Stromal cell of bone marrow (primary cell): Measurements from ENCODE around the gene PALMD.

ENCODE experiments used
- DNase-seq: peaks from one replicate; pipeline ENCODE4 v3.0.0-alpha.2; 2012; ENCODE audit warnings: low read depth

The PALMD gene

DNA sequence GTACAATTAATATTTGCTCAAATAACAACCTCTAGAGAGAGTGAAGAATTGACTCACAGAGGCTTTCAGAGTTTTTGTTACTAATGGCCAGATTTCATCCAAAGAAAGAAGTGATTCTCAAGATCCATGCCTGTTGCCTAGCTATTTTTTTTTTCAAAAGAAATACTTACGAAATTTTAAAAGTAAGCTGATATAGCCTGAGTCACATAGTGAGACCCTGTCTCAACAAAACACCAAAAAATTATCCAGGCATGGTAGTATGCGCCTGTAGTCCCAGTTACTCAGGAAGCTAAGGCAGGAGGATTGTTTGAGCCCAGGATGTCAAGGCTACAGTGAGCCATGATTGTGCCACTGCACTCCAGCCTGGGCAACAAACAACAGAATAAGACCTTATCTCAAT lies 14.6 kb downstream of the PALMD start:
- no peak for DNase-seq

DNA sequence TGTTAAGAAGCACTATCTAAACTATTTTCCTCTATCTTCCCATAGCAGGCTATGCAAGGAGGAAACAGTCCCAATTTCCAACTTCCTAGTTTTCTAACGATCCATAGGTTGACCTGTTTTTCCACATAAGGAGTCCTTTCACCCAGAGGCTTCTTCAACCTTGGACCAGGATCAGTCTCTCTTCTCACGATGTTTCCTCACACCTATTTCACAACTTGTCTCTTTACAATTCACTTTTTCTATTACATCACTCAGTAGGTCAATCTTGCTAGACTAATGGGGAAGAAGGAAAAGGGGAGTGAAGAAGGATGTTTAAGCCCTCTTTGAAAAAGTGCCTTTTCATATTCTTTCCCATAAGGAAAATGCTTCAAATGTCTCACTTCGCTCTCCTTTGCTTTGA lies 15.9 kb downstream of the PALMD start:
- DNase-seq = no peak

DNA sequence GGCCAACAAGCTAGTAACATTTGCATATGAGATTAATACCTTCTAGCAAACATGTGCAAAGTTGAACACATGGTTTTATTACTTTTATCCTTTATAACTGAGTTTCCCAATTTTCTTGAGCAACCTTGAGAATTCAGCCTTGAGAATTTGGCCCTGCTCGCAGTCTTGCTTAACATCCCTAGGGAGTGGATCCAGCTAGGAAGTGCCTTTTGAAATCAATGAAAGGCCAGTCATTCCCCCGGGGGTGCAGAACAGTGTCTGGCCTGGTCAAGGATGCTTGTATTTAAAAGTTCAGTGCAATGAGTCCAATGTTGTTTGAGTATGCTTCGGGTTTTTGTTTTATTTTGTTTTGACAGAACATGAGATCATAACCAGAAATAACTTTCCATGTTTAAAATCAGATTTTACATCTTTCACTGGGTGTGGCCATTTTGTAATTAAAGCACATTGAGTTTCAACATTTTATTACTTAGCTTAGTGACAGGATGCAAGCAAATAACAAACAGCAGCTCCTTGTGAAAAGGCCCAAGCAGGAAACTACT lies 16.7 kb downstream of the PALMD start:
- DNase-seq = peak; percentile 93

DNA sequence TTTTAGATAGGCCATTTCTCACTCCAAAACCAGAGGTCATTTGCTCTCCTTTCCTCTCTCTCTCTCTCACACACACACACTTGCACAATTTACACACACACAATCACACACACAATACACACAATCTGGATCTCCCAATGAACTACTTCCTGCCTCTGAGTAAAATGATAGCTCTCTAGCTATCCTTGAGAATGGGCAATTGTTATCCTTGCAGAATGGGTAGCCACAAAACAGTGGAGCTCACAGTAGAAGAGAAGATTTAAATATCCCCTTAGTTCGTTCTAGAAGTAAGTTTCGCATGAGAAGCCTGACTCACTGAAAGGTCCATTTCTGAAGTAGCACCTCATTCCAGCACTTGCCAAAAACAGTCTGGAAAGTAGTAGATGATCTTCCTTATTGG lies 17.6 kb downstream of the PALMD start:
- no peak for DNase-seq

DNA sequence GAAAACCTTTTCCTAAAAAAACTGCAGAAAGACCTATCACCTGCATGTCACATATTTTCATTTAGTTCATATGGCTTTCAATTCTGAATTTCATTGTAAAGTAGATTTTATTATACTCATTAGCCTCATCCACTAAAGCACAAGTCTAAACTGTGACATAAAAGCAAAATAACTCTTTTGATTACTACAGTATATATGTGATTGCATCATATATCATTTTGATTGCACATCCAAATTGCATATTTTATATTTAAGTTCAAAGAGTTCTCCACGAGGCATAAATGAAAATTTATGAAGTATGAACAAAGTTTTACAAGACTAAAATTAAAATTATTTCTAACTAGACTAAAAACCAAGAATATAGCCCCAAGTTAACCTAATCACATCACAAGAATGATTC lies 19.3 kb downstream of the PALMD start:
- no peak for DNase-seq

DNA sequence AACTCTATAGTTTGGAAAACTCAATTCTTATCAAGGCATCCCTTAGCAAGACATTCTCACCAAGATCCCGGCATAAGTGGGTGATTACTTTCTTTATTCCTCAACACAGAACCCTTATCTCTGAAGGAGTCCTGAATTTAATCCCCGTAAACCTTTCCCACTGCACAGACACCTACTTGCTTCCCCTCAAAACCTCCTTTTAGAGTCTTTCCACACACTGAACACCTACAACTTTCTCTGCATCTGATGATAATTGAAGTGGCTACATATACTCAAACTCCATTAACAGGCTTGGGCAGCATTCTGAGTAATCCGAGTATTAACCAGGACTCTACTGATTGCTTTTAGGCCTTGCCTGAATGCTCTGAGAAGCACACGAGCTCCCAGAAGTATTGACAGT lies 23.5 kb downstream of the PALMD start:
- DNase-seq = no peak

DNA sequence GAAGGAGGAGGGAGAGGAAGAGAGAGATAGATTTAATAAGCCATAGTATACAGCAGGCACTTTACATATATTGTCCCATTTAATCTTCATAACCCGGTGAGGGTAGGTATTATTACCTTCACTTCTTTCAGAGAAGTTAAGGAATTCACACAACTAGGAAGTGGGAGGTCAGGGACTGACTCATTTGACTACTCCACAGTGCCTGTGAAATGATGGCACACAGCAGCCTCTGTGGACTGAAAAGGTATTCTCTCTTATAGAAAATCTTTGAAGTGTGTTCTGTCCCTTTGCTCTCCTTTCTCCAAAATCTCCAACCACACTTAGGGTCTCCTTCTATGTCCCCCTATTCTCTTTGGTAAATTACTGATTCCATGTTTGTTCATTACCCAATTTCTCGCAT lies 23.9 kb downstream of the PALMD start:
- DNase-seq = no peak

DNA sequence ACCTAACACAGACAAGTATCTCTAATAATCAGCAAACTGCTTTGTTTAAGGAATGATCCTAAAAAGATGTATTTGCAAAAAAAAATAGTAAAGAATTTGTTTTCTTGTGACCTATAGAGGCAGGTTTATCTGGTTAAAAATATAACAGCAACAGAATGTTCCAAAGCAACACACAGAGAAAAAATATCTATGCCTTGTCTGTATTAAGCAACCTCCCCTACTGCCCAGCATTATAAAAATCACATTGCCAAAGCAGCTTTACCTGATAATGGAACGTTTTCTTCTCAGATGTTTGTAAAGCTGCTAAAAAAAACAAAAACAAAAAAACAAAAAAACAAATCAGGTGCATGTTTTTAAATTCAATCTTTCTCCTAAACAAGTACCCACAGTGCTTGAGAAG lies 24.7 kb downstream of the PALMD start:
- no peak for DNase-seq

DNA sequence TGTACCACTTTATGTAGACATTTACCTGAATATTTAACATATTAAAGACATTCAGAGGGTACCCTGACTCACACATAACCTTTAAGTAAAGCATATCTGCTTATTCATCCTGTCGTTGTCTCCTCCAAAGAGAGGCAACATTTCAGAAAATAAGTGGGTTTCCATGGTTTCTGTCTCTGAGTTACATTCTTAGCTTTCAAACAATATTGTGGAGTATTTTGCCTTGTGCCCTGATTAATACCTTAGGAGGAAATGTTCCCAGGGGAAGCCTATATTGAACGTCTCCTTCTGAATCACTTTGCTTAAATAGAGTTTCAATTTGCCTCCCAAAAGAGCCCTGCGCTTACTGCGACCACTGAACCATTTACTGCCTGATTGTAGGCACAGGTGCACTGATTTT lies 26.1 kb downstream of the PALMD start:
- no peak for DNase-seq

DNA sequence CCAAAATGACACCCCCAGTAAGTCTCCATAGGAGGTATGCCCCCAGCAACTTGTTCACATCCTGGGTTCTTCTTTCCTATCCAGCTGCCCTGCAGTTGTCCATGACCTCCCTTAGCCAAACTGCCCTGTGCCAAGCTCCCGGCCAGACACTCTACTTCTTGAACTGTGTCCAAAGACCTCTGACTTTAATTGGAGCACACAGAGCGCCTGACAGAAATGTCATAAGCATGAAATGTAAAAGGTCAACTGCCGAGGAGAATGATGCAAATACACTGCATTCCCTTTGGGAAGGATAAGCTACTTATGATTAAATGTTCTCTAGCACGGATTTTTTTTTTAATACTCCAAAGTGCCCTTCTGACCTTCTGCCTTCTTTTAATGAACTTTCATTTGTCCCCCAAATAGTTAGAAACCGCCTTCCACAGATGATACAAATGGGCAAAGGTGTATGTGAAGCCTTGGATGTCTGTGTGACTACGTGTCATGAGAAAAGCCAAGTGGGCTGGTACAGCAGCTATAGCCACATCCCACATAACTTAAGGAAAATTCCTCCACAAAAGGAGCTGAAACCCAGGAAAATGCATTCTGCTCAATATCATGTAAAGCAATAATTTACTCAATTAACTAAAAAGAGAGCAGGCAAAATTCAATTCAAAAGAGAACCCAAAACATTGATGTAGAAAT lies 26.8 kb downstream of the PALMD start:
- DNase-seq = no peak

DNA sequence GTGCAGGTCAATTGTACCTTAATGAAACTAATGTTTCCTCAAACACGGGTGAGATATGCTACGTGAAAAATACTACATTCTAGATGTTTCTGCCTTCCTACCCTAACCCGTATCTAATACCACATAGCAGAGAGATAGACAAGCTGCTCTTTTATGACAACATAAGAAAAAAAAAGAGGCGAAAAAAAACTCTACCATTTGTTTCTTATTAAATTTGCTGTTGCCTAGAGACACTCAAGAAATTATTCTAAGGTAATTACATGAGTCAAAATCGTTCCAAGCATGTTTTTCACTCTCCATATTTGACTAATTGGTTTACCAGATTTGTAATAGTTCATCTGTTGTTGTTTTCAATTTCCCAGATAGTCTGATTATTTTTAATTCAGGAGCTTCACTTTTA lies 27.4 kb downstream of the PALMD start:
- DNase-seq = no peak

DNA sequence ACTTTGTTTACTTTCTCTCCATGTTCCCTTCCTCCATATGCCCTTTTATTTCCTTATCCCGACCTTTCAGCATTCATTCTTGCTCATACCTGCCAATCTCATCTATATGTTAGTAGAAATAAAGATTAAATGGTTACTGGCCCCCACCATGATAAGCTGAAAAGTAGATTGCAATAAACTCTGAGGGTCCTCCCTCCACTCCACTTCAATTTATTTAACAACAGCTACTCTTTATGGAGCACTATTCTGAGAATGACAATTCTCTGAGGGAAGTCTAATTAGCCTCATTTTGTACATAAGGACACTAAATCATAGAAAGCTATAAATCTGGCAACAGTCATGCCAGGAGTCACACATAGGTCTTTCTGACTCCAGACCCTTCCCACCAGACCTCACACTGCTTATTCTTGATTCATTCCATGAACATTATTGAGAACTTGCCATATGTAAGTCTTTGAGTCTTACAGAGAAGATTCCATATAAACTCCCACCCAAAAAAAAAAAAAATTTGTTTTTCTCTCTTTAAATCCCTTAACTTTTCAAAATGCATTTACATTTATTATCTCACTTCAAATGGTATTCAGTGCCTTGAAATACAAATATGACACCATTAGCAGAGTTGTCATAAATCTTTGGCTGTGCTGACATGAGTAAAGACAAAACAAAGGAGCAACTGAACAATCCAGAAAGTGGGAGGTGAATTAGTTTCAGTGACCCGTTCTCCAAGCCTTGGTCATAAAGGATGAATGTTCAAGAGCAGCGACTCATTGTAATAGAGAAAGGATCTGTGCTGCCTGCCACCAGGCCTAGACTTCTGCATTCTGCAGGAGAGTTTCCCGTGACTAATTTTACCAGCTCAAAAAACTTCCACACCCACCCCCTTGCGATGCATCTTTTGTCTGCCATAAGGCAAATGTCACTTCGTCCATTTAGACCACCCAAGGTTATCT lies 28.5 kb downstream of the PALMD start:
- DNase-seq = no peak

DNA sequence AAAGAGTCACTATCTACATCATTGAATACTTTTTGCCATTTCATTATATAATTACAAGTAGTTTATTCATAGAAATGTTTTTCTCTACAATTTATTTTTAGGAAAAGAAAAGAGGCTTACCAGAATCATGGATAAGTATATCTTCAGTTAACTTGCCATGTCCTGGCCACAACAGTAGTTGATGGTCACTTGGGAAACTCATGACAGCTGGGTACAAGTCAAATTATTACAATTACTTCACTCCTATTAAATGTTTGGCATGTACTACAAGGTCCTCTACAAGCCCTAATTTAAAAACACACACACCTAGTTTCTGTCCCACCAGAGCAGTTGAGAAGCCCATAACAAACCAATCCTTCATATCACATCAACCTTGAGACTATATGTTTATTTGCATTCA lies 29.4 kb downstream of the PALMD start:
- no peak for DNase-seq

DNA sequence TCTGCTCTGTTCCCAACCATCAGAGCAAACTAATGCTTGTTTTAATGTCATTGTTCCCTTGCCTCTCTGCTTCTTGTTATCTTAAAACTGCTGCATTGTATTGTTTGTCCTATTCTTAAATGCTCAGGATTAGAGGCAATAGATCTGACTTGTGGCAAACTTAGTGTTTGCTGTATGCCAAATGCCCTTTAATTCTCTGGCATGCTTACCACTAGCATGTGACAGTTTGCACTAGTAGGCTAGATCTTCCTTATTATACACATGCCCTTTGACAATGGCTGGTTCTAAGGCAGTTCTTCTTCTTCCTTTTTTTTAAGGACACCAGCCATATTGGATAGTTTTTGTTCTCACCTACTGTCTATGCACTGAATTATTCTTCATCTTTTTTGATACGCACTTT lies 30.1 kb downstream of the PALMD start:
- DNase-seq = no peak

DNA sequence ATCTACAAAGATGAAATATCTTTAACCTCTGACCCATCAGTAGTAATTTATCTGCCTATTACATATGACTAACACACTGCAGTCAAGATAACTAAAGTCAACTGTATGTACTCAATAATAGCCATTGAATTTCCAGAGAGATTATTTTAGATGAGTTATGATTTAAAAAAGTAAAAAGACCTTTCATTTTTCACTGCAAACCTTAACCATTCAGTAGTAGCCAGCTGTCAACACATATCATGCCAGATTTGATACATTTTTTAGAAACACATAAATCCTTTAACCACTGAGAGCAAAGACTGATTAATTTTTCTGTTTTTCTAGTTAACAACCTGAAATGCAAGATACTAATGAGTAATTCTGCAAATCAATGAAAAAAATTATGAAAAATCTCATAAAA lies 31.0 kb downstream of the PALMD start:
- no peak for DNase-seq

DNA sequence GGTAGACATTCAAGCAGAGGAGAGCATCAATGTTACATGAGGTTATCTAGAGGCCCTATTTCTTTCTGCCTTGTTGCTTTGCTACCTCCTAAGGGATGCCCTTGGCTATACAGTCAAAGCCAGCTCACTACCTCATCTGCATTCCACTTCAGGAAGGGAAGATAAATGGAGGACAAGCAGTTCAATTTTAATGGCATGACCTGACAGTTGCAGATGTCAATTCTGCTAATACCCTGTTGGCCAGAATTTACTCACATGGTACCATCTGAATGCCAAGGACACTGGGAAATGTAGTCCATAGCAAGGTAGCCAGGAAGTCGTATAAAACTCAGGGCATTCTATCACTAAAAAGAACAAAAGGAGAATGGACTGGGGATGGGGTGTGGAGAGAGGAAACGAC lies 31.5 kb downstream of the PALMD start:
- DNase-seq = no peak

DNA sequence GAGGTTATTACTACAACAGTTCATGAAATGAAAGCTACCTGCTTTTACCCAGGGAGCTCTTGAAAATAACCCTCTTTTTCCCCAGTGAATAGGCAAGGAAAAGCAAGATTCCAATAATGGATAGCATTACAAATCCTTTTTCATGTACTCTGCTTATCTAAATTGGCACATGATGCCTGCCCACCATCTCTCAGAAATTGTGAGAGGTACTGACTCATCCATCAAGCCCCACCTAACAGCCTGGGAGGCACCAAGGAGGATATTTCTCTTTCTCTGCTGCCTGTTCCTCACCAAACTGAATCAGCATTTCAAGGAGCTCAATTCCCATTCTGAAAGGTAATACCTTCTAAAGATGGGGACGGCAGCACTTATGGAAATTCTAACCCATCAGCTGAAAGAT lies 34.4 kb downstream of the PALMD start:
- no peak for DNase-seq

DNA sequence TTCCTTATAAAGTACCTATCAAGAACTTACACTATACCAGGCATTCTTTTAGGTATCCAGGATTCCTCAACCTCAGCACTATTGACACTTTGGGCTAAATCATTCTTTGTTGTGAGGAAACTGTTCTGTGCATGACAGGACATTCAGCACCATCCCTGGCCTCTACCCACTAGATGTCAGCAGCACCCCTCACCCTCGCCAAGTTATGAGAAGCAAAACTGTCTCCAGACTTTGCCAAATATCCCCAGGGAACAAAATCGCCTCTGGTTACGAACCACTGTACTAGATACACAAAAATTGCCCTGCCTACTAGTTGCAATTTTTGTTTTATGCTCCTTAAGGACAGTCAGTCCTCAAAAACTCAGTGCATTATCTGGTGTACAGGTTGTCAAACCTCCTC lies 35.7 kb downstream of the PALMD start:
- no peak for DNase-seq

DNA sequence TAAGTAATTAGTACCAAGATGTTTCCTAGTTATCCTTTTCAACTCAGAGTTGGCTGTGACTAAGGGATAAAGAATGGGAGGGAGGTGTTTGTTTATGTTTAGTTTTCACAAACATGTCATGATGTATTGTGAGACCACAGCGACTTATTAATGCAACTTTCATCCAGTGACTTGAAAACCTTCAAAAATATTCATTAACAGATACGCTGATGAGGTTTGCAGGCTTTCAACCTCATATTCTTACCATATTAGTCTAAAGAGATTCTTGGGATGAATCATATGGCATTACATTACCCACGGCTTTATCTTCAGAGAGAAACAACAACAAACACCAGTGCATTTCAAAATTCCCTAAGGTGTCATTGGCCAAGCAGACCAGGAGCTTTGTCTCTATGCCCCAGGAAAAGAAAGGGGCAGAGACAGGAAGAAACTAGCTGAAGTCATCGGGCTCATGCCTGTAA lies 36.4 kb downstream of the PALMD start:
- peak; percentile 37 for DNase-seq

DNA sequence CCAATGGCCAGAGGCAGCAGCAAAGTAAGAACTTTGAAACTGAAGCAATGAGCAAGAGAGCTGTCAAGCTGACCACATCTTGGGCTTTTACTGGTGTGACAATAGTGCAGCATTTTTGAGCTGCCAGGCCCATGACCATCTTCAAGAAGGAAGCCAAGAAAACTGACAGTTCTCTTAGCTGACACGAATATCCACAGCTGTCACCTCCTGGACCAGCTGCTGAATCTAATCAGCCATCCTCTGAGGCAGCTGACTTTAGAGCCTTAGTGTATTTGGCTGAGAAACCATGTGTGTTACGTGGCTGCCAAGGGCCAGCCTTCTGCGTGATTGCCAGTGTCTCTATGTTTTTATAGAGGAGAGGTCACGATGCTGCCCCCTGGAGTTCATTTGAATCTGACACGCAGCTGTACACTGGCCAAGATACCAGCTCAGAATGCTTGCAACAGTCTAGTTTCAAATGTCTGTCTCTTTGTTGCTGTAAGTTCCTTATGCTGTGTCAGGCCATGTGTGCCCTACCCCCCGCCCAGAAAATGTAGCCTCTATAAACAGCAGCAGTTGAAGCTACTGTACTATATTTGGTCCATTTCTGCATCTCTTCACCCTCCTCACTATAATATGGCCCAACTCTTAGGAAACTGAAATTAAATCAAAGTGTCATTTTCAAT lies 39.7 kb downstream of the PALMD start:
- peak; percentile 90 for DNase-seq

DNA sequence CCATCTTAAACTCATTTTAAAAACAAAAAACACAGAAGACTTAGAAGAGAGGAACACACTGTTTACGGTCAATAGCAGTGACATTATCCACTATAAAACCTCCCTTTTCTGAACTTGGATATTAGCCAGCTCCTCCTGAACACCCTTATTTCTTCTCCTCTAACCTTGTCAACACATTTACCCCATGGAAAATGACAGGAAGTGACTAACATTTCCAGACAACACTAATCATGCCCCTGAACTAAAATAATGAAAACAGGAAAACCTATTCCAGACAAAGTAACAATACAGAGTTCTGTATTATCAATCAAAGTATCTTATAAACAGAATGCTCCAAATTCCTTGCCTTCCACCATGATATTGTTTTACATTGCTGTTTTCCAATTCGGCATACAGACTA lies 45.3 kb downstream of the PALMD start:
- DNase-seq = no peak

DNA sequence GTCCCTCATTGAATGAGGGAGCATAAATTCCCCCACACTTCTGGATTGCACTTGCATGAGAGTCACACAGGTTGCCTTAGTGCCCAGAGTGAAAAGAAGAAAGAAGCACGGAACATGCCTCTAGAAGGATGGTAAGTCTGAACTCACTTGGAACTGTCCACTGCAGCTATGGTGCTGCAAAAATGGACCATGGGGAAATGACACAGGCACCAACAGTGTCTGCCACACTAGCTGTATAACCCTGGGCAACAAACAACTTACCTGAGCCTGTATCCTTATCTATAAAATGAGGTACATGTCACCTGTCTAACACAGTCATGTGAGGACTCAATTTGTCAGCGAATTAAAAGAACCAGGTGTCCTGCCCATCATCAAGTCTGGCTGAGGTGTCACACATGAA lies 50.7 kb downstream of the PALMD start:
- DNase-seq = no peak

DNA sequence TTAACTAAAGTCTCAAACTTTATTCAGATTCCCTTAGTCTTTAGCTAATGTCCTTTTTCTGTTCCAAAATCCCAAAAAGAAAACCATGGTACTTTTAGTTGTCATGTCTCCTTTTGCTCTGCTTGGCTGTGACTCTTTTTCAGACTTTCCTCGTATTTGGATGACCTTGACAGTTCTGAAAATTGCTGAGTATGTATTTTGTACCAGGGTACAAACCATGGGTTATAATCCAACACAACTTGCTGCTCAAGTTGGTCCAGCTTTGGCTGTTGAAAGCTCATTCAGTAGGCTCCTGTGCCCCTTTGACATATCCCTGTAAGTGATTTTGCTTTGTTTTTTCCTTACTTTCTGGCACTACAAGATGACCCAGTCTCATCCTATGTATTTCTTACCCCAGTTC lies 51.7 kb downstream of the PALMD start:
- DNase-seq = no peak
